GM12878 (cell line): ENCODE measurements around the gene FERMT2. TPM values are rescaled to one million over a fixed set of nuclear protein-coding genes. Genes with fewer than 3 reads are reported as not detected.
A peak's percentile ranks its signal among the peaks of the same experiment; 100 is the strongest.

ENCODE experiments used
- ATAC-seq: fragments of 200-7000 bp; cut with Tn5 transposase; 3 replicates; pipeline ENCODE4 v1.9.1; 2020; ENCODE audit warnings: mild to moderate bottlenecking, moderate library complexity
- BruUV-seq: library from RNA; stranded (reverse); fragments of 400-500 nt; replicated peaks from 2 replicates; lab custom pipeline; 2021; lab: Mats Ljungman, UMichigan
- CTCF ChIA-PET: fragments of 300-600 bp; sonication (Branson Sonifier 250); formaldehyde crosslinking; extraction: SDS; loops from one replicate; lab custom pipeline; 2021; ENCODE audit warnings: inconsistent platforms; lab: Yijun Ruan, JAX
- POLR2A ChIA-PET: fragments of 350-600 bp; formaldehyde crosslinking; extraction: SDS; loops from one replicate; lab custom pipeline; 2021; ENCODE audit warnings: inconsistent platforms; lab: Charles Lee
- RAD21 ChIA-PET: fragments of 300-600 bp; sonication (Branson Sonifier 250); formaldehyde crosslinking; loops from one replicate; lab custom pipeline; 2023; ENCODE audit warnings: antibody characterized with exemption; ENCODE audit not compliant: unreplicated experiment; lab: Charles Lee
- SMC1A ChIA-PET: fragments of 300-600 bp; sonication (Branson Sonifier 250); formaldehyde crosslinking; loops from one replicate; lab custom pipeline; 2023; ENCODE audit not compliant: unreplicated experiment, uncharacterized antibody; lab: Charles Lee
- DNase-seq: peaks from one replicate; pipeline ENCODE4 v3.0.0-alpha.2; 2011; ENCODE audit warnings: low read depth, low spot score
- FAIRE-seq: peaks from 3 replicates; lab custom pipeline; 2011; peaks lifted over from hg19 to GRCh38; lab: Jason Lieb, UNC
- H2AFZ ChIP-seq: 2 replicates; pipeline ENCODE4 v1.6.0; 2011; ENCODE audit warnings: low read depth, low read length, control low read depth; ENCODE audit not compliant: control insufficient read depth
- H3K27ac ChIP-seq: 2 replicates; pipeline ENCODE4 v1.5.1; 2011; ENCODE audit warnings: control low read depth; ENCODE audit not compliant: control insufficient read depth, insufficient read depth
- H3K27me3 ChIP-seq, 2 experiments: replicated peaks in 1 of 2; 2 replicates each; pipeline versions ENCODE4 v1.6.0 to v1.6.1; 2011; ENCODE audit warnings: low read length in 1 of 2; ENCODE audit not compliant: control insufficient read depth in 2 of 2, insufficient read depth in 2 of 2
- H3K36me3 ChIP-seq, 2 experiments: 2 replicates each; pipeline ENCODE4 v1.5.1; 2011; ENCODE audit warnings: low read length in 1 of 2; ENCODE audit not compliant: control insufficient read depth in 2 of 2, insufficient read depth in 2 of 2
- H3K4me1 ChIP-seq: 2 replicates; pipeline ENCODE4 v1.6.1; 2011; ENCODE audit warnings: mild to moderate bottlenecking, low read length, moderate library complexity, mixed read lengths; ENCODE audit not compliant: control insufficient read depth, insufficient read depth
- H3K4me2 ChIP-seq: 2 replicates; pipeline ENCODE4 v1.6.0; 2011; ENCODE audit warnings: control low read depth; ENCODE audit not compliant: control insufficient read depth, insufficient read depth
- H3K4me3 ChIP-seq: fragments of 200-600 bp; sonication (generic); 2 replicates; pipeline ENCODE4 v1.5.1; 2016
- H3K79me2 ChIP-seq: 2 replicates; pipeline ENCODE4 v1.6.0; 2011; ENCODE audit warnings: low read length; ENCODE audit not compliant: control insufficient read depth, insufficient read depth
- H3K9ac ChIP-seq: 2 replicates; pipeline ENCODE4 v1.8.0; 2011; ENCODE audit warnings: low read length, control low read depth, mixed read lengths; ENCODE audit not compliant: control insufficient read depth, insufficient read depth
- H3K9me3 ChIP-seq: replicated peaks from 3 replicates; pipeline ENCODE4 v1.5.1; 2011; ENCODE audit warnings: mild to moderate bottlenecking, low read length; ENCODE audit not compliant: control insufficient read depth, insufficient read depth
- H4K20me1 ChIP-seq: 2 replicates; pipeline ENCODE4 v1.6.0; 2011; ENCODE audit not compliant: control insufficient read depth, insufficient read depth
- BMI1 ChIP-seq: fragments of 450-650 bp; IDR thresholded peaks from 2 replicates; pipeline ENCODE4 v1.6.1; 2016; ENCODE audit warnings: mild to moderate bottlenecking, moderate library complexity, borderline replicate concordance
- CREB1 ChIP-seq: IDR thresholded peaks from 2 replicates; pipeline ENCODE4 v1.6.1; 2012; ENCODE audit warnings: low read depth, mild to moderate bottlenecking, inconsistent platforms
- KDM1A ChIP-seq: fragments of 200-600 bp; sonication (generic); IDR thresholded peaks from 2 replicates; pipeline ENCODE4 v1.6.1; 2016; ENCODE audit warnings: borderline replicate concordance
- MEF2B ChIP-seq: fragments of 450-650 bp; IDR thresholded peaks from 2 replicates; pipeline ENCODE4 v1.6.1; 2018; ENCODE audit warnings: mild to moderate bottlenecking, moderate library complexity; ENCODE audit not compliant: partially characterized antibody, poor library complexity, severe bottlenecking
- MTA3 ChIP-seq: IDR thresholded peaks from 2 replicates; pipeline ENCODE4 v1.6.1; 2012; ENCODE audit warnings: low read length, inconsistent platforms, borderline replicate concordance
- MYB ChIP-seq: fragments of 150-350 bp; IDR thresholded peaks from 2 replicates; pipeline ENCODE4 v1.6.1; 2014; ENCODE audit warnings: mild to moderate bottlenecking, low read depth, low read length, borderline replicate concordance
- NBN ChIP-seq: fragments of 450-650 bp; IDR thresholded peaks from 2 replicates; pipeline ENCODE4 v1.6.1; 2016
- RCOR1 ChIP-seq: conservative IDR thresholded peaks from 2 replicates; pipeline ENCODE4 v1.6.1; 2012; ENCODE audit warnings: low read depth, low read length, improper control_type of control experiment
- SMAD5 ChIP-seq: IDR thresholded peaks from 2 replicates; pipeline ENCODE4 v1.6.1; 2016; ENCODE audit warnings: antibody characterized with exemption, low read depth
- ZNF384 ChIP-seq: IDR thresholded peaks from 2 replicates; pipeline ENCODE4 v1.6.1; 2012; ENCODE audit warnings: low read depth, mild to moderate bottlenecking, low read length, improper control_type of control experiment, borderline replicate concordance
- WGBS: methylation state at CpG from one replicate; pipeline ENCODE4 v1.1.6; 2016; ENCODE audit warnings: low lambda C conversion rate; ENCODE audit not compliant: insufficient replicate concordance, insufficient coverage; ENCODE audit errors: missing lambda C conversion rate; 5-methylcytosine and 5-hydroxymethylcytosine counted together
- in situ Hi-C: fragments of 300-500 bp; cut with MboI; formaldehyde crosslinking; loops from 9 replicates; pipeline ENCODE4 v1.14.3; 2018; ENCODE audit warnings: mixed read lengths
- intact Hi-C: fragments of 100-400 bp; cut with micrococcal nuclease; formaldehyde crosslinking; loops from one replicate; pipeline ENCODE4 v1.14.2; 2022; ENCODE audit not compliant: unreplicated experiment
- polyA plus RNA-seq, 11 experiments: library from polyadenylated mRNA; depleted of rRNA in 4 of 11; unstranded in 6 of 11; stranded (reverse) in 5 of 11; fragments of >200 nt; fragmentation: Nextera tagmentation in 4 of 11; fragmentation: Illumina TruSeq in 1 of 11; extraction: Ambion mirVana in 4 of 11; extraction: Trizol in 1 of 11; gene quantifications; 1 replicate in 1 of 11; 2 replicates in 10 of 11; pipeline versions ENCODE4 v1.2.1 to v1.2.3, GENCODE V29; 2011 to 2016; ENCODE audit warnings: inconsistent platforms in 2 of 11, missing spikeins in 2 of 11, low read depth in 1 of 11
- total RNA-seq, 4 experiments: library from RNA; depleted of rRNA in 3 of 4; stranded (reverse); fragments of >200 nt in 3 of 4; fragmentation: Illumina TruSeq in 1 of 4; extraction: Trizol in 1 of 4; gene quantifications; 2 replicates each; pipeline versions ENCODE4 v1.2.1 to v1.2.3, GENCODE V29; 2013 to 2021
- TF ChIP-seq, protein P1 (sequence below): fragments of 450-650 bp; formaldehyde crosslinking; IDR thresholded peaks from 2 replicates; pipeline ENCODE4 v1.4.0; 2020; ENCODE audit warnings: mild to moderate bottlenecking, moderate library complexity
- TF ChIP-seq, protein P2 (sequence below): IDR thresholded peaks from 2 replicates; pipeline ENCODE4 v1.6.1; 2011; ENCODE audit warnings: borderline replicate concordance, low read depth, mild to moderate bottlenecking, moderate library complexity, low read length; ENCODE audit not compliant: insufficient read depth, poor library complexity, severe bottlenecking
- TF ChIP-seq, protein P3 (sequence below): IDR thresholded peaks from 2 replicates; pipeline ENCODE4 v1.6.1; 2011; ENCODE audit warnings: low read depth, low read length, improper control_type of control experiment, borderline replicate concordance
- TF ChIP-seq, protein P4 (sequence below): IDR thresholded peaks from 2 replicates; pipeline ENCODE4 v1.6.1; 2012; ENCODE audit warnings: low read depth, low read length, improper control_type of control experiment
- TF ChIP-seq, protein P5 (sequence below): fragments of 450-650 bp; IDR thresholded peaks from 2 replicates; pipeline ENCODE4 v1.6.1; 2016; ENCODE audit warnings: mild to moderate bottlenecking

The FERMT2 gene
- total and polyA plus RNA-seq, 10 of the 15 experiments (the other 5 are each of a cell fraction or from before 2014, with no cell fraction given): 4.9 to 35.5 (median 19.5) TPM

DNA sequence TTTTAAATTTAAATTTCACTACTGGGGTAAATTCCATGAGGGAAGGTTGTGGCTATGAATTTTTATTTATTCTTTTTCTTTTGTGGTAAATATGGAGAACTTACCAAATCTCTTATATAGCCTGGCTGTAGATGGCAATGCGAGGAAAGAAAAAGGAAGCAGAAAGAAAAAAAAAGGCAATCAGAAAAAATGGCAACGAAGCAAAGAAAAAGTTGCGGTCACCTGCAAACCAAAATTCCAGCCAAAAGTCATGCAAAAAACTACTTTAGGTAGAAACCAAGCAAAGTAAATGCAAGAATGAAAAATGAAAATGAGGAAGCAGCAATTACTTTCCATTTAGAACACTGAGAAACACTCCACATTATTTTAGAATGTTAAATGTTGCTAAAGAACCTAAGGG, 89.9 kb downstream of the FERMT2 start (continued):
- TF ChIP-seq ZNF384 (peak; percentile 75; the same call in 1 of the 2 replicates), MEF2B (no peak), NBN (0 out of 2 replicates have a peak, but pooled peaks have one; percentile 34)
- TF ChIP-seq, protein P1, sequence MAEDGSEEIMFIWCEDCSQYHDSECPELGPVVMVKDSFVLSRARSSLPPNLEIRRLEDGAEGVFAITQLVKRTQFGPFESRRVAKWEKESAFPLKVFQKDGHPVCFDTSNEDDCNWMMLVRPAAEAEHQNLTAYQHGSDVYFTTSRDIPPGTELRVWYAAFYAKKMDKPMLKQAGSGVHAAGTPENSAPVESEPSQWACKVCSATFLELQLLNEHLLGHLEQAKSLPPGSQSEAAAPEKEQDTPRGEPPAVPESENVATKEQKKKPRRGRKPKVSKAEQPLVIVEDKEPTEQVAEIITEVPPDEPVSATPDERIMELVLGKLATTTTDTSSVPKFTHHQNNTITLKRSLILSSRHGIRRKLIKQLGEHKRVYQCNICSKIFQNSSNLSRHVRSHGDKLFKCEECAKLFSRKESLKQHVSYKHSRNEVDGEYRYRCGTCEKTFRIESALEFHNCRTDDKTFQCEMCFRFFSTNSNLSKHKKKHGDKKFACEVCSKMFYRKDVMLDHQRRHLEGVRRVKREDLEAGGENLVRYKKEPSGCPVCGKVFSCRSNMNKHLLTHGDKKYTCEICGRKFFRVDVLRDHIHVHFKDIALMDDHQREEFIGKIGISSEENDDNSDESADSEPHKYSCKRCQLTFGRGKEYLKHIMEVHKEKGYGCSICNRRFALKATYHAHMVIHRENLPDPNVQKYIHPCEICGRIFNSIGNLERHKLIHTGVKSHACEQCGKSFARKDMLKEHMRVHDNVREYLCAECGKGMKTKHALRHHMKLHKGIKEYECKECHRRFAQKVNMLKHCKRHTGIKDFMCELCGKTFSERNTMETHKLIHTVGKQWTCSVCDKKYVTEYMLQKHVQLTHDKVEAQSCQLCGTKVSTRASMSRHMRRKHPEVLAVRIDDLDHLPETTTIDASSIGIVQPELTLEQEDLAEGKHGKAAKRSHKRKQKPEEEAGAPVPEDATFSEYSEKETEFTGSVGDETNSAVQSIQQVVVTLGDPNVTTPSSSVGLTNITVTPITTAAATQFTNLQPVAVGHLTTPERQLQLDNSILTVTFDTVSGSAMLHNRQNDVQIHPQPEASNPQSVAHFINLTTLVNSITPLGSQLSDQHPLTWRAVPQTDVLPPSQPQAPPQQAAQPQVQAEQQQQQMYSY (CRISPR knock-in tag): no peak
- TF ChIP-seq, all 136 proteins: peak for 9

DNA sequence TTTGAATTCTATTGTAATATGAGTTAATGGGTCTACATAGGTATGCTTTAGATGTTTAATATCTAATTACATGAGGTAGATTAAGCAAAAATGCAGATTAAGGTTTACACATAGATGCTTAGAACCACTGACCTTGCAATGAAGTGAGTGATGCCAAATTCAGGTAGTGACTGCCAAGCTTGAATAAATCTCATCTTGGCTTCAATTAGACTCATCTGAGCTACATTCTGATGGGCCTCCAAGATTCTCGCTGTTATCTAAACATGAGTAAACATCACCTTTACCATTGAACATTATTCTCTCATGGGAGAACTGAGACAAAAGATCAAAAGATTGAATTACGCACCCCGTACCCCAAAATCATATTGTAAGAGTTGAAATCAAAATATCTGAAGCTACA, 90.6 kb downstream of the FERMT2 start:
- DNase-seq (no peak), FAIRE-seq (no peak), ATAC-seq (no peak)
- SMC1A ChIA-PET: interaction anchor here (1.0 to 1.4 kb wide), 3 partner anchors 18 to 92 kb away, joined by 3 to 4 read pairs (median 3); no protein-coding TSS in a partner anchor
- Histone ChIP-seq H3K27ac (no peak overlapping the region), H3K4me3 (no peak overlapping the region), H4K20me1 (no peaks in the 10 kb centered on the region), H3K9ac (no peak overlapping the region), H3K4me2 (no peak overlapping the region), H2AFZ (no peak overlapping the region), H3K27me3 (no peaks in the 10 kb centered on the region), H3K79me2 (no peaks in the 10 kb centered on the region), H3K36me3 (no peaks in the 10 kb centered on the region), H3K4me1 (no peaks in the 10 kb centered on the region), H3K9me3 (no peaks in the 10 kb centered on the region)
- RAD21 ChIA-PET: interaction anchor here (1.1 kb wide), 1 partner anchor 100 kb away, joined by 3 read pairs; no protein-coding TSS in a partner anchor
- in situ Hi-C loops (no loop called here), intact Hi-C loops (no loop called here)
- BruUV-seq: no TSS peak
- CTCF ChIA-PET: interaction anchor here (0.5 to 1.1 kb wide), 2 partner anchors 24 to 93 kb away, joined by 3 read pairs; no protein-coding TSS in a partner anchor
- 89% methylated on average over 3 of the region's 3 CpGs for WGBS
- POLR2A ChIA-PET: no interaction called here
- TF ChIP-seq KDM1A (no peak), MTA3 (no peak), BMI1 (no peak), NBN (no peak), SMAD5 (no peak), CREB1 (no peak), RCOR1 (no peak), MYB (no peak)
- TF ChIP-seq, protein P2, sequence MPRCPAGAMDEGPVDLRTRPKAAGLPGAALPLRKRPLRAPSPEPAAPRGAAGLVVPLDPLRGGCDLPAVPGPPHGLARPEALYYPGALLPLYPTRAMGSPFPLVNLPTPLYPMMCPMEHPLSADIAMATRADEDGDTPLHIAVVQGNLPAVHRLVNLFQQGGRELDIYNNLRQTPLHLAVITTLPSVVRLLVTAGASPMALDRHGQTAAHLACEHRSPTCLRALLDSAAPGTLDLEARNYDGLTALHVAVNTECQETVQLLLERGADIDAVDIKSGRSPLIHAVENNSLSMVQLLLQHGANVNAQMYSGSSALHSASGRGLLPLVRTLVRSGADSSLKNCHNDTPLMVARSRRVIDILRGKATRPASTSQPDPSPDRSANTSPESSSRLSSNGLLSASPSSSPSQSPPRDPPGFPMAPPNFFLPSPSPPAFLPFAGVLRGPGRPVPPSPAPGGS: no peak
- TF ChIP-seq, protein P3, sequence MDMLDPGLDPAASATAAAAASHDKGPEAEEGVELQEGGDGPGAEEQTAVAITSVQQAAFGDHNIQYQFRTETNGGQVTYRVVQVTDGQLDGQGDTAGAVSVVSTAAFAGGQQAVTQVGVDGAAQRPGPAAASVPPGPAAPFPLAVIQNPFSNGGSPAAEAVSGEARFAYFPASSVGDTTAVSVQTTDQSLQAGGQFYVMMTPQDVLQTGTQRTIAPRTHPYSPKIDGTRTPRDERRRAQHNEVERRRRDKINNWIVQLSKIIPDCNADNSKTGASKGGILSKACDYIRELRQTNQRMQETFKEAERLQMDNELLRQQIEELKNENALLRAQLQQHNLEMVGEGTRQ: no peak
- TF ChIP-seq, protein P4, sequence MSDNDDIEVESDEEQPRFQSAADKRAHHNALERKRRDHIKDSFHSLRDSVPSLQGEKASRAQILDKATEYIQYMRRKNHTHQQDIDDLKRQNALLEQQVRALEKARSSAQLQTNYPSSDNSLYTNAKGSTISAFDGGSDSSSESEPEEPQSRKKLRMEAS: no peak
- TF ChIP-seq, protein P5, sequence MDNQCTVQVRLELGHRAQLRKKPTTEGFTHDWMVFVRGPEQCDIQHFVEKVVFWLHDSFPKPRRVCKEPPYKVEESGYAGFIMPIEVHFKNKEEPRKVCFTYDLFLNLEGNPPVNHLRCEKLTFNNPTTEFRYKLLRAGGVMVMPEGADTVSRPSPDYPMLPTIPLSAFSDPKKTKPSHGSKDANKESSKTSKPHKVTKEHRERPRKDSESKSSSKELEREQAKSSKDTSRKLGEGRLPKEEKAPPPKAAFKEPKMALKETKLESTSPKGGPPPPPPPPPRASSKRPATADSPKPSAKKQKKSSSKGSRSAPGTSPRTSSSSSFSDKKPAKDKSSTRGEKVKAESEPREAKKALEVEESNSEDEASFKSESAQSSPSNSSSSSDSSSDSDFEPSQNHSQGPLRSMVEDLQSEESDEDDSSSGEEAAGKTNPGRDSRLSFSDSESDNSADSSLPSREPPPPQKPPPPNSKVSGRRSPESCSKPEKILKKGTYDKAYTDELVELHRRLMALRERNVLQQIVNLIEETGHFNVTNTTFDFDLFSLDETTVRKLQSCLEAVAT: no peak
